ENCODE results near the gene PLA2G1B. TPM values are rescaled to one million over a fixed set of nuclear protein-coding genes. Genes with fewer than 3 reads are reported as not detected.

PLA2G1B gene
- total and polyA plus RNA-seq, 10 donors, result 0.29 to 1.9 (median 0.95) TPM; not detected in 4

GRCh38 chr12:120350576-120351350 is 23.2 kb upstream of the PLA2G1B start:
- Histone ChIP-seq H3K4me3 (no peak overlapping the region), H3K27ac (no peak overlapping the region), H3K36me3 (no peaks in the 10 kb centered on the region), H3K4me1 (peaks cover 0 to 9% (median 0%) of the 10 kb centered on the region in 6 donors), H3K27me3 (replicated peaks in 1 of 7) (peaks cover 0 to 47% (median 0%) of the 10 kb centered on the region in 7 donors), H3K9me3 (no peaks in the 10 kb centered on the region)
- DNase-seq, result no peak
- TF ChIP-seq CTCF (IDR thresholded peaks at IDR 0.05 in 8 of 11, conservative IDR thresholded peaks at IDR 0.05 in 3 of 11) (no peak), POLR2A (IDR thresholded peaks at IDR 0.05) (no peak), POLR2AphosphoS5 (IDR thresholded peaks at IDR 0.05) (no peak)
- WGBS, 5 donors, result 70 to 78% (median 74%) methylated on average over 19 of the region's 19 CpGs
- intact Hi-C loops (cut with DNase I; ENCODE audit: low total_unique reads), result no loop called here

GRCh38 chr12:120347766-120348165 is 20.2 kb upstream of the PLA2G1B start:
- no peak overlapping the region for H3K4me3 ChIP-seq
- DNase-seq, result no peak
- intact Hi-C loops (cut with DNase I; ENCODE audit: low total_unique reads), result no loop called here
- peaks cover 0 to 9% (median 0%) of the 10 kb centered on the region in 6 donors for H3K4me1 ChIP-seq
- no peaks in the 10 kb centered on the region for H3K9me3 ChIP-seq
- TF ChIP-seq CTCF (IDR thresholded peaks at IDR 0.05 in 8 of 11, conservative IDR thresholded peaks at IDR 0.05 in 3 of 11), result no peak
- TF ChIP-seq POLR2AphosphoS5 (IDR thresholded peaks at IDR 0.05), result no peak
- TF ChIP-seq POLR2A (IDR thresholded peaks at IDR 0.05), result no peak
- WGBS, 5 donors, result 90 to 97% (median 94%) methylated on average over 6 to 11 of the region's 11 CpGs
- H3K27me3 ChIP-seq (replicated peaks in 1 of 7), result peaks cover 0 to 39% (median 0%) of the 10 kb centered on the region in 7 donors
- no peak overlapping the region for H3K27ac ChIP-seq
- H3K36me3 ChIP-seq, result no peaks in the 10 kb centered on the region

DNA sequence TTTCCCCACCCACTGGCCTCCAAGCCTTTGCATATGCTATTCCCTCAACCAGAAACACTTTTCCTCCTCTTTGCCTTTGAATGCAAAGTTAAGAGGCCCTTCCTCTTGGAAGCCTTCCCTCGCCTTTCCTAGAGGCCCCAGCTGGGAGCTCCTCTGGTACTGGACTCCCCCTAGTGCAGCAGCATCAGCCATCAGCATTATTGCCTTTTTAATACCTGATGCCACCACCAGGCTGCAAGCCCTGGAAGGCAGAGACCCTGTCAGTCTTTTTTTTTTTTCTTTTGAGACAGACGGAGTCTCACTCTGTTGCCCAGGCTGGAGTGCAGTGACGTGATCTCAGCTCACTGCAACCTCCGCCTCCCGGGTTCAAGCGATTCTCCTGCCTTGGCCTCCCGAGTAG is 19.1 kb upstream of the PLA2G1B start:
- H3K27me3 ChIP-seq (replicated peaks in 1 of 7), result peaks cover 0 to 48% (median 0%) of the 10 kb centered on the region in 7 donors
- intact Hi-C loops (cut with DNase I; ENCODE audit: low total_unique reads), result no loop called here
- no peak overlapping the region for H3K27ac ChIP-seq
- no peak overlapping the region for H3K4me3 ChIP-seq
- TF ChIP-seq CTCF (IDR thresholded peaks at IDR 0.05 in 8 of 11, conservative IDR thresholded peaks at IDR 0.05 in 3 of 11) (no peak), POLR2AphosphoS5 (IDR thresholded peaks at IDR 0.05) (no peak), POLR2A (IDR thresholded peaks at IDR 0.05) (no peak)
- no peaks in the 10 kb centered on the region for H3K9me3 ChIP-seq
- WGBS, 5 donors, result 87 to 91% (median 89%) methylated on average over 7 of the region's 7 CpGs
- no peak for DNase-seq
- H3K4me1 ChIP-seq, result peaks cover 0 to 9% (median 0%) of the 10 kb centered on the region in 6 donors
- no peaks in the 10 kb centered on the region for H3K36me3 ChIP-seq

DNA sequence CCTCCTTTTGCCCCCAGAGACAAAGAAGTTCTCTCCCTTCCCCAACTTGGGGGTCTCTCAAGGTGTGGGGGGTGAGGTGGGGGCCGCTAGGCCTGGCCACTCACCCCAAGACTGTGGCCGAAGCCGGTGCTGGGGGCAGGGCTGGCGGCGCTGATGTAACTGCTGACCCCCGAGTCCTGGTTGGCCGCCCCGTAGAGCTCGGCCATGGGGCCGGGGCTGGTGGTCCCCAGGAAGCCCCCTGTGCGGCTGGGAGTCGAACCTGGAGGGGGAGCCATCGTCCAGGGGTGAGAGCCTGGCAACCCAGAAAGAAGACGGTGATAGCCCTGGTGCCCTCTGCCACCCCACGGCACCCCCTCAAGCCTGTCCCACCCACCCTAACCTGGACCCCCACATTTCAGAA is 18.5 kb upstream of the PLA2G1B start:
- no peaks in the 10 kb centered on the region for H3K9me3 ChIP-seq
- DNase-seq, result no peak
- intact Hi-C loops (cut with DNase I; ENCODE audit: low total_unique reads), result no loop called here
- H3K4me1 ChIP-seq, result peaks cover 0 to 7% (median 0%) of the 10 kb centered on the region in 6 donors
- H3K36me3 ChIP-seq, result no peaks in the 10 kb centered on the region
- no peak overlapping the region for H3K27ac ChIP-seq
- WGBS, 5 donors, result 82 to 97% (median 88%) methylated on average over 7 to 15 of the region's 15 CpGs
- TF ChIP-seq CTCF (IDR thresholded peaks at IDR 0.05 in 8 of 11, conservative IDR thresholded peaks at IDR 0.05 in 3 of 11) (no peak), POLR2A (IDR thresholded peaks at IDR 0.05) (no peak), POLR2AphosphoS5 (IDR thresholded peaks at IDR 0.05) (no peak)
- H3K4me3 ChIP-seq, result no peak overlapping the region
- peaks cover 0 to 46% (median 0%) of the 10 kb centered on the region in 7 donors for H3K27me3 ChIP-seq (replicated peaks in 1 of 7)
